ENCODE results near the gene STAT1. TPM values are rescaled to one million over a fixed set of nuclear protein-coding genes. Genes with fewer than 3 reads are reported as not detected.
A peak's percentile ranks its signal among the peaks of the same experiment; 100 is the strongest.

Gene STAT1
- polyA plus RNA-seq, 3 donors, result 51.3 to 126 (median 110) TPM

DNA sequence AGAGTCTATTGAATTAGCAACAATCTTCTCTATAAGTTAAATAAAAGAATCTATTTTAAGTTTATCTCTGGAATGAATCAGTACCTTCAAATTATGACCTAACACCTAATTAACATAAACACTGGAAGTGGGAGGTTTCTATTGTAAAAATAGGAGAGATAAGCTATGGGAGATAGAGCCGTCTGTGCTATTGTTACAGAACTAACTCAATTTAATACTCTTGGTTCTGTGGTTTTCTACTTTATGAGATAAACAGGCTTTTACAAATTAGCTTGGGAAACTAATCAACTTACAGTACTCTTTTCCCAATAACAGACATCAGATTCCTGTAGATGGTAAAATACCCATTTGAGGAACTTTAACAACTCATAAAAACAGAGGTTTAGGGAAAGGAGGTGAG lies 25.6 kb upstream of the STAT1 start:
- Mint-ChIP-seq H3K9me3 (peaks cover 0 to 4% (median 0%) of the 10 kb centered on the region in 7 donors), H3K27ac (no peak overlapping the region), H3K4me1 (peaks cover 23% of the 10 kb centered on the region), H3K36me3 (no peaks in the 10 kb centered on the region), H3K4me3 (no peak overlapping the region), H3K27me3 (ENCODE audit: low read depth in 3 of 3) (peaks cover 0 to 3% (median 0%) of the 10 kb centered on the region in 3 donors)
- DNase-seq, result no peak
- no CpG with 5 or more reads among the region's 1 CpG for WGBS (ENCODE audit: insufficient coverage)
- TF ChIP-seq, protein P1, sequence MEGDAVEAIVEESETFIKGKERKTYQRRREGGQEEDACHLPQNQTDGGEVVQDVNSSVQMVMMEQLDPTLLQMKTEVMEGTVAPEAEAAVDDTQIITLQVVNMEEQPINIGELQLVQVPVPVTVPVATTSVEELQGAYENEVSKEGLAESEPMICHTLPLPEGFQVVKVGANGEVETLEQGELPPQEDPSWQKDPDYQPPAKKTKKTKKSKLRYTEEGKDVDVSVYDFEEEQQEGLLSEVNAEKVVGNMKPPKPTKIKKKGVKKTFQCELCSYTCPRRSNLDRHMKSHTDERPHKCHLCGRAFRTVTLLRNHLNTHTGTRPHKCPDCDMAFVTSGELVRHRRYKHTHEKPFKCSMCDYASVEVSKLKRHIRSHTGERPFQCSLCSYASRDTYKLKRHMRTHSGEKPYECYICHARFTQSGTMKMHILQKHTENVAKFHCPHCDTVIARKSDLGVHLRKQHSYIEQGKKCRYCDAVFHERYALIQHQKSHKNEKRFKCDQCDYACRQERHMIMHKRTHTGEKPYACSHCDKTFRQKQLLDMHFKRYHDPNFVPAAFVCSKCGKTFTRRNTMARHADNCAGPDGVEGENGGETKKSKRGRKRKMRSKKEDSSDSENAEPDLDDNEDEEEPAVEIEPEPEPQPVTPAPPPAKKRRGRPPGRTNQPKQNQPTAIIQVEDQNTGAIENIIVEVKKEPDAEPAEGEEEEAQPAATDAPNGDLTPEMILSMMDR (IDR thresholded peaks at IDR 0.05), result no peak
- Histone ChIP-seq H3K79me2 (ENCODE audit: insufficient read depth, low read length) (no peaks in the 10 kb centered on the region), H3K27ac (ENCODE audit: low read depth in 1 of 2, low read length in 2 of 2) (no peak overlapping the region), H3K36me3 (replicated peaks in 1 of 2; ENCODE audit: control insufficient read depth in 1 of 2, insufficient read depth in 2 of 2, low read length in 2 of 2) (no peaks in the 10 kb centered on the region), H3K4me1 (ENCODE audit: control insufficient read depth in 1 of 2, insufficient read depth in 2 of 2, low read length in 2 of 2) (peaks cover 11 to 15% of the 10 kb centered on the region in 2 donors), H3K9ac (ENCODE audit: insufficient read depth, low read length, poor library complexity, severe bottlenecking) (no peak overlapping the region), H2AFZ (ENCODE audit: insufficient read depth, low read depth, low read length, poor library complexity, severe bottlenecking) (no peak overlapping the region), H3K9me3 (replicated peaks in 1 of 2; ENCODE audit: control insufficient read depth in 1 of 2, insufficient read depth in 1 of 2, low read length in 2 of 2) (no peaks in the 10 kb centered on the region), H4K20me1 (ENCODE audit: insufficient read depth, low read length) (no peaks in the 10 kb centered on the region), H3K4me3 (replicated peaks in 1 of 3; ENCODE audit: low read depth in 2 of 3, low read length in 3 of 3) (no peak overlapping the region), H3K27me3 (ENCODE audit: control insufficient read depth in 2 of 2, insufficient read depth in 2 of 2, low read length in 2 of 2) (no peaks in the 10 kb centered on the region), H3K4me2 (replicated peaks; ENCODE audit: extremely low read depth, low read length, poor library complexity, severe bottlenecking) (no peak overlapping the region)
- intact Hi-C loops (cut with micrococcal nuclease), result no loop called here

DNA sequence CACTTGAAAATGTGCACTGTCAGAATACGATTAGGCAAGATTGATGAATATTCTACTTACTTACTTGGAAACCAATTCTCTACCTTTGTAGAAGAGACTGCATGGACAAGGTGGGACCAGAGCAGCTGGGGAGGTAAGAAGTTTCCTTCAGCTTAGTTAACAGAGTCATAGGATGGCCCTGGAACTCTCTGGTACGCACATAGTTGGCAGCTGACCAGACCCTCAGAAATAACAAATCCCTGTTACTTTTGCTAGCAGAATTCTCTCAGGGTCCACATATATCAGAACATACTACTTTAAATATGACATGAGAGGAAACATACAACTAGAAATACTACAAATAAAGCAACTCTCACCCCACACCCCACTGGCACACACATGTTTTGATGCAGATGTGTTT lies 24.8 kb upstream of the STAT1 start:
- Histone ChIP-seq H3K4me2 (replicated peaks; ENCODE audit: extremely low read depth, low read length, poor library complexity, severe bottlenecking) (peak overlapping the region; percentile 13), H3K9me3 (replicated peaks in 1 of 2; ENCODE audit: control insufficient read depth in 1 of 2, insufficient read depth in 1 of 2, low read length in 2 of 2) (no peaks in the 10 kb centered on the region), H2AFZ (ENCODE audit: insufficient read depth, low read depth, low read length, poor library complexity, severe bottlenecking) (no peak overlapping the region), H3K79me2 (ENCODE audit: insufficient read depth, low read length) (no peaks in the 10 kb centered on the region), H3K27ac (ENCODE audit: low read depth in 1 of 2, low read length in 2 of 2) (peak overlapping the region in 1 of 2 donors; percentile 10), H3K27me3 (ENCODE audit: control insufficient read depth in 2 of 2, insufficient read depth in 2 of 2, low read length in 2 of 2) (no peaks in the 10 kb centered on the region), H3K36me3 (replicated peaks in 1 of 2; ENCODE audit: control insufficient read depth in 1 of 2, insufficient read depth in 2 of 2, low read length in 2 of 2) (no peaks in the 10 kb centered on the region), H3K9ac (ENCODE audit: insufficient read depth, low read length, poor library complexity, severe bottlenecking) (no peak overlapping the region), H3K4me3 (replicated peaks in 1 of 3; ENCODE audit: low read depth in 2 of 3, low read length in 3 of 3) (no peak overlapping the region), H4K20me1 (ENCODE audit: insufficient read depth, low read length) (no peaks in the 10 kb centered on the region), H3K4me1 (ENCODE audit: control insufficient read depth in 1 of 2, insufficient read depth in 2 of 2, low read length in 2 of 2) (peaks cover 11 to 15% of the 10 kb centered on the region in 2 donors)
- peaks cover 0 to 1% (median 0%) of the 10 kb centered on the region in 3 donors for H3K27me3 Mint-ChIP-seq (ENCODE audit: low read depth in 3 of 3)
- no peak for DNase-seq
- H3K36me3 Mint-ChIP-seq, result no peaks in the 10 kb centered on the region
- H3K9me3 Mint-ChIP-seq, result no peaks in the 10 kb centered on the region
- H3K27ac Mint-ChIP-seq, result peak overlapping the region in 1 of 7 donors; percentile 75
- intact Hi-C loops (cut with micrococcal nuclease), result no loop called here
- no peak overlapping the region for H3K4me3 Mint-ChIP-seq
- no CpG with 5 or more reads among the region's 2 CpGs for WGBS (ENCODE audit: insufficient coverage)
- H3K4me1 Mint-ChIP-seq, result peaks cover 23% of the 10 kb centered on the region
- TF ChIP-seq, protein P1 (IDR thresholded peaks at IDR 0.05), result no peak

All from CD14-positive monocyte (primary cell).